ENCODE measurements around the gene PTPRJ. TPM values are rescaled to one million over a fixed set of nuclear protein-coding genes. Genes with fewer than 3 reads are reported as not detected.

PTPRJ gene
- total RNA-seq, 1 donor from 2014 or later: 6.3 TPM

DNA sequence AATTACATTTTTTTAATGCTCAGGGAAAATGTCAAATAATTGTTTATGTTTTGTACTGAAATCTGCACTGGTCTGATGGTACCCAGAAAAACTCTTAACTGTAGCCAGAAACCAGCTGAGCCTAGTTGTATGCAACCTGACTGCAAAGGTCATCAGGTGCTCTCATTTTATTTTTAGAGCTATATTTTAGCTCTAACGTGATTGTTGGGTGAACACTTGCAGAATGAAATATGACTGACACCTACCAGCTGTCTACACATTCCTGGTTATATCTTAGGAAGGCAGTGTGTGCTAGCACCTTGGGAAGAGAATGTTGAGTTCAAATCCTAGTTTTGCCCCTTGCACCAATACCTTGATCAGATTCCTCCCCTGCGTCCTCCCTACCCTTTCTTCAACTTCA, 23.6 kb downstream of the PTPRJ start:
- Histone ChIP-seq H3K9ac (ENCODE audit: low read depth in 1 of 3, low read length in 3 of 3) (no peak overlapping the region), H3K4me1 (ENCODE audit: control insufficient read depth in 3 of 3, insufficient read depth in 3 of 3, low read length in 3 of 3) (peaks cover 20 to 43% (median 33%) of the 10 kb centered on the region in 3 donors), H3K27ac (ENCODE audit: low read depth, low read length) (peak overlapping the region; percentile 34)

GRCh38 chr11:48004456-48004855, 24.1 kb downstream of the PTPRJ start:
- Histone ChIP-seq H3K27ac (ENCODE audit: low read depth, low read length) (peak overlapping the region; percentile 34), H3K4me1 (ENCODE audit: control insufficient read depth in 3 of 3, insufficient read depth in 3 of 3, low read length in 3 of 3) (peaks cover 20 to 43% (median 33%) of the 10 kb centered on the region in 3 donors), H3K9me3 (ENCODE audit: control insufficient read depth in 3 of 3, low read length in 3 of 3) (no peaks in the 10 kb centered on the region)

More for the DNA sequence above, 23.6 kb downstream of the PTPRJ start:
- Histone ChIP-seq H3K36me3 (ENCODE audit: control insufficient read depth in 3 of 3, insufficient read depth in 3 of 3, low read length in 3 of 3) (no peaks in the 10 kb centered on the region), H3K4me3 (ENCODE audit: low read length in 3 of 3) (no peak overlapping the region), H3K9me3 (ENCODE audit: control insufficient read depth in 3 of 3, low read length in 3 of 3) (no peaks in the 10 kb centered on the region), H3K27me3 (ENCODE audit: control insufficient read depth in 3 of 3, insufficient read depth in 3 of 3, low read length in 3 of 3) (no peaks in the 10 kb centered on the region)

DNA sequence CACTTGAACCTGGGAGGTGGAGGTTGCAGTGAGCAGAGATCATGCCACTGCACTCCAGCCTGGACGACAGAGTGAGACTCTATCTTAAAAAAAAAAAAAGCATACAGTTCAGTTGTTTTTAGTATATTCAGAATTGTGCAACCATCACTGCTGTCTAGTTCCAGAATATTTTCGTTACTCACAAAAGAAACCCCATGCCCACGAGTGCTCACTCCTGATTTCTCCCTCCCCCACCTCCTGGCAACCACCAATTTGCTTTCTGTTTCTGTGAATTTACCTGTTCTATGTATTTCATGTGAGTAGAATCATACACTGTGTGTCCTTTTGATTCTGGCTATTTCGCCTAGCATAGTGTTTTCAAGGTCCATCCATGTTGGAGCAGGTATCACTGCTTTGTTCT, 24.8 kb downstream of the PTPRJ start:
- no peak overlapping the region for H3K27ac ChIP-seq (ENCODE audit: low read depth, low read length)
- H3K9ac ChIP-seq (ENCODE audit: low read depth in 1 of 3, low read length in 3 of 3): no peak overlapping the region
- no peak overlapping the region for H3K4me3 ChIP-seq (ENCODE audit: low read length in 3 of 3)
- no peaks in the 10 kb centered on the region for H3K9me3 ChIP-seq (ENCODE audit: control insufficient read depth in 3 of 3, low read length in 3 of 3)
- H3K4me1 ChIP-seq (ENCODE audit: control insufficient read depth in 3 of 3, insufficient read depth in 3 of 3, low read length in 3 of 3): peaks cover 20 to 43% (median 33%) of the 10 kb centered on the region in 3 donors
- no peaks in the 10 kb centered on the region for H3K36me3 ChIP-seq (ENCODE audit: control insufficient read depth in 3 of 3, insufficient read depth in 3 of 3, low read length in 3 of 3)
- no peaks in the 10 kb centered on the region for H3K27me3 ChIP-seq (ENCODE audit: control insufficient read depth in 3 of 3, insufficient read depth in 3 of 3, low read length in 3 of 3)

More at GRCh38 chr11:48004456-48004855, 24.1 kb downstream of the PTPRJ start:
- H3K36me3 ChIP-seq (ENCODE audit: control insufficient read depth in 3 of 3, insufficient read depth in 3 of 3, low read length in 3 of 3): no peaks in the 10 kb centered on the region
- no peaks in the 10 kb centered on the region for H3K27me3 ChIP-seq (ENCODE audit: control insufficient read depth in 3 of 3, insufficient read depth in 3 of 3, low read length in 3 of 3)
- no peak overlapping the region for H3K4me3 ChIP-seq (ENCODE audit: low read length in 3 of 3)
- H3K9ac ChIP-seq (ENCODE audit: low read depth in 1 of 3, low read length in 3 of 3): no peak overlapping the region

DNA sequence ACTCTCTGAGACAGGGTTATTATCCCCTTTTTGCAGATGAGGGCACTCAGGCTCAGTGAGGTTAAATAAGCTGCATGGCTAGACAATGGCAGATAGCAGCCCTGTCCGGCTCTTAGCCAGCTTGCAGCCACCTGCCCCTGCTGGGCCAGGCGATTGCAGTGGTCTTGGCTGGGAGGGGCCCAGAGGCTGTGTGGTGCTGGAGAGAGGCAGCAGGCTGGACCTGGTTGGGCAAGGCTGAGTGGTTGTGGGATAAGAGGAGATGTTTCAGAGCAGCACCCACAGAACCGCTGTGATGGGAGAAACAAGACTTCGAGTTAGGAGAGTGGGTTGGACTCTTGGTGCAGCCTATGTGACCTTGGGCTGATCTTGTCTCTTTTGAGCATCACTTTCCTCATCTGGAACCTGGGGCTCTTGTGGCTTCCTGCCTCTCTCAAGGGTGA, 25.5 kb downstream of the PTPRJ start:
- Histone ChIP-seq H3K9me3 (ENCODE audit: control insufficient read depth in 3 of 3, low read length in 3 of 3) (no peaks in the 10 kb centered on the region), H3K27ac (ENCODE audit: low read depth, low read length) (no peak overlapping the region), H3K27me3 (ENCODE audit: control insufficient read depth in 3 of 3, insufficient read depth in 3 of 3, low read length in 3 of 3) (no peaks in the 10 kb centered on the region), H3K36me3 (ENCODE audit: control insufficient read depth in 3 of 3, insufficient read depth in 3 of 3, low read length in 3 of 3) (no peaks in the 10 kb centered on the region), H3K4me1 (ENCODE audit: control insufficient read depth in 3 of 3, insufficient read depth in 3 of 3, low read length in 3 of 3) (peaks cover 20 to 41% (median 33%) of the 10 kb centered on the region in 3 donors), H3K9ac (ENCODE audit: low read depth in 1 of 3, low read length in 3 of 3) (no peak overlapping the region), H3K4me3 (ENCODE audit: low read length in 3 of 3) (no peak overlapping the region)

DNA sequence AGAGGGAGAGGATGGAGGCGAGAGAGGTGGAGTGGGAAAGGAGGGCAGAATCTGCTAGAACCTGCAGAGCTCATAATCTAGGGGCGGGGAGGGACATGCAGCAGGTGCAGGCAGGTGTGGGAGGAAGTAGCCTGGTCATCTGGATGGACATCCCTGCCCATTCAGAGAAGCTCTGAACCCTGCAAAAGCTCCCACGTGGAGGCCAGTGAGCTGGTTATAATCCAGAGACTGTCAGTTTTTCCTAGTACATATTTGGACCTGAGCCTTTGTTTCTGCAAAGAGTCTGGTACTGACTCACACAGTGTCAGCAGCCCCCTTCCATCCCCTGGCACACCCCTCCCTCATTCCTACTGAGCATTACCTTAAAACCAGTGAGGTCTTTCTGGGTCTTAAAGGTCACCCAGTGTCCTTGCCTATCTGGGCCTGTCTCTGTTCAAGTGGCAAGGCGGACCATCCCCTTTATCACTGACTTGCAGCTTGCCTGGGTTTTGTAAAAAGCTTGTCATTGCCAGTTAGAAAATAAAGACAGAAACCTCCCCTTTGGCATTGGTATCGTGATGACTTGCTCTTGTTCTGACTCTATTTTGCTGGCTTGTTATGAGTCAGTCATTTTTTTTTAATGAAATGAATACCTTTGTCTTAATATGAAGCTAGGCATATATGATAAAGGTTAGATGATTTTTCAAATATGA, 26.1 kb downstream of the PTPRJ start:
- peaks cover 20 to 40% (median 33%) of the 10 kb centered on the region in 3 donors for H3K4me1 ChIP-seq (ENCODE audit: control insufficient read depth in 3 of 3, insufficient read depth in 3 of 3, low read length in 3 of 3)
- H3K36me3 ChIP-seq (ENCODE audit: control insufficient read depth in 3 of 3, insufficient read depth in 3 of 3, low read length in 3 of 3): no peaks in the 10 kb centered on the region
- H3K9ac ChIP-seq (ENCODE audit: low read depth in 1 of 3, low read length in 3 of 3): no peak overlapping the region
- no peaks in the 10 kb centered on the region for H3K27me3 ChIP-seq (ENCODE audit: control insufficient read depth in 3 of 3, insufficient read depth in 3 of 3, low read length in 3 of 3)
- no peaks in the 10 kb centered on the region for H3K9me3 ChIP-seq (ENCODE audit: control insufficient read depth in 3 of 3, low read length in 3 of 3)
- H3K4me3 ChIP-seq (ENCODE audit: low read length in 3 of 3): no peak overlapping the region
- H3K27ac ChIP-seq (ENCODE audit: low read depth, low read length): no peak overlapping the region

- Histone ChIP-seq H3K4me1 (ENCODE audit: control insufficient read depth in 3 of 3, insufficient read depth in 3 of 3, low read length in 3 of 3) (peaks cover 20 to 37% (median 29%) of the 10 kb centered on the region in 3 donors), H3K27me3 (ENCODE audit: control insufficient read depth in 3 of 3, insufficient read depth in 3 of 3, low read length in 3 of 3) (no peaks in the 10 kb centered on the region), H3K9ac (ENCODE audit: low read depth in 1 of 3, low read length in 3 of 3) (no peak overlapping the region), H3K9me3 (ENCODE audit: control insufficient read depth in 3 of 3, low read length in 3 of 3) (no peaks in the 10 kb centered on the region), H3K36me3 (ENCODE audit: control insufficient read depth in 3 of 3, insufficient read depth in 3 of 3, low read length in 3 of 3) (no peaks in the 10 kb centered on the region), H3K27ac (ENCODE audit: low read depth, low read length) (no peak overlapping the region), H3K4me3 (ENCODE audit: low read length in 3 of 3) (no peak overlapping the region)
These were observed 27.3 kb downstream of the PTPRJ start for GRCh38 chr11:48007677-48008076.

GRCh38 chr11:48008951-48009270, 28.6 kb downstream of the PTPRJ start:
- no peak overlapping the region for H3K9ac ChIP-seq (ENCODE audit: low read depth in 1 of 3, low read length in 3 of 3)
- no peaks in the 10 kb centered on the region for H3K9me3 ChIP-seq (ENCODE audit: control insufficient read depth in 3 of 3, low read length in 3 of 3)
- H3K27ac ChIP-seq (ENCODE audit: low read depth, low read length): no peak overlapping the region
- H3K4me3 ChIP-seq (ENCODE audit: low read length in 3 of 3): no peak overlapping the region
- no peaks in the 10 kb centered on the region for H3K27me3 ChIP-seq (ENCODE audit: control insufficient read depth in 3 of 3, insufficient read depth in 3 of 3, low read length in 3 of 3)
- peaks cover 17 to 34% (median 31%) of the 10 kb centered on the region in 3 donors for H3K4me1 ChIP-seq (ENCODE audit: control insufficient read depth in 3 of 3, insufficient read depth in 3 of 3, low read length in 3 of 3)
- no peaks in the 10 kb centered on the region for H3K36me3 ChIP-seq (ENCODE audit: control insufficient read depth in 3 of 3, insufficient read depth in 3 of 3, low read length in 3 of 3)

- no peak overlapping the region for H3K4me3 ChIP-seq (ENCODE audit: low read length in 3 of 3)
- peaks cover 9 to 19% (median 19%) of the 10 kb centered on the region in 3 donors for H3K4me1 ChIP-seq (ENCODE audit: control insufficient read depth in 3 of 3, insufficient read depth in 3 of 3, low read length in 3 of 3)
- H3K9me3 ChIP-seq (ENCODE audit: control insufficient read depth in 3 of 3, low read length in 3 of 3): no peaks in the 10 kb centered on the region
- no peaks in the 10 kb centered on the region for H3K27me3 ChIP-seq (ENCODE audit: control insufficient read depth in 3 of 3, insufficient read depth in 3 of 3, low read length in 3 of 3)
- no peak overlapping the region for H3K9ac ChIP-seq (ENCODE audit: low read depth in 1 of 3, low read length in 3 of 3)
- no peaks in the 10 kb centered on the region for H3K36me3 ChIP-seq (ENCODE audit: control insufficient read depth in 3 of 3, insufficient read depth in 3 of 3, low read length in 3 of 3)
- no peak overlapping the region for H3K27ac ChIP-seq (ENCODE audit: low read depth, low read length)
These were observed 30.9 kb downstream of the PTPRJ start for GRCh38 chr11:48011102-48011797.

- Histone ChIP-seq H3K36me3 (ENCODE audit: control insufficient read depth in 3 of 3, insufficient read depth in 3 of 3, low read length in 3 of 3) (no peaks in the 10 kb centered on the region), H3K27me3 (ENCODE audit: control insufficient read depth in 3 of 3, insufficient read depth in 3 of 3, low read length in 3 of 3) (no peaks in the 10 kb centered on the region), H3K9ac (ENCODE audit: low read depth in 1 of 3, low read length in 3 of 3) (no peak overlapping the region), H3K4me3 (ENCODE audit: low read length in 3 of 3) (no peak overlapping the region), H3K9me3 (ENCODE audit: control insufficient read depth in 3 of 3, low read length in 3 of 3) (no peaks in the 10 kb centered on the region), H3K4me1 (ENCODE audit: control insufficient read depth in 3 of 3, insufficient read depth in 3 of 3, low read length in 3 of 3) (peaks cover 6 to 15% (median 15%) of the 10 kb centered on the region in 3 donors), H3K27ac (ENCODE audit: low read depth, low read length) (no peak overlapping the region)
These were observed 31.5 kb downstream of the PTPRJ start for GRCh38 chr11:48011798-48012391.
